HG02885 (cell line): ENCODE data around the gene HIF1A.

Experiments used
- ATAC-seq: cut with Tn5 transposase; IDR thresholded peaks from one replicate; pipeline ENCODE4 v1.9.1; 2021; ENCODE audit warnings: mild to moderate bottlenecking; ENCODE audit not compliant: unreplicated experiment, poor library complexity

The HIF1A gene

DNA sequence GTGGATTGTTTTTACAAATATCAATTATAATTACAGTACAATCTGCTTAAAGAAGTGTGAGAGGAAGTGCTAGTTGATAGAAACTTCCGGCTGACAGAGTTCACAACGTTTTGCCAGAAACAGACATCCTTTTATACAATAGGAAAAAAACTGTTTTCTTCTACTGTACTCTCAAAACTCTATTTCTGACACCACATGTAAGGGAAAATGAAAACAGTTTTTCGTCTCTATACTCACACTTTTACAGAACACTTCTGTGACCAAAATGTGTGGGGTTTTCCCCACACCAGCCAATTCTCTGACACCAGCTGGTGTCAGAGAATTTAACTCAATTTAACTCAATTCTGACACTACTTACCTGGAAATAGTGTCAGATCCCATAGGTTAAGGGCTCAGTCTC, 24.2 kb upstream of the HIF1A start:
- ATAC-seq = peak; percentile 93

DNA sequence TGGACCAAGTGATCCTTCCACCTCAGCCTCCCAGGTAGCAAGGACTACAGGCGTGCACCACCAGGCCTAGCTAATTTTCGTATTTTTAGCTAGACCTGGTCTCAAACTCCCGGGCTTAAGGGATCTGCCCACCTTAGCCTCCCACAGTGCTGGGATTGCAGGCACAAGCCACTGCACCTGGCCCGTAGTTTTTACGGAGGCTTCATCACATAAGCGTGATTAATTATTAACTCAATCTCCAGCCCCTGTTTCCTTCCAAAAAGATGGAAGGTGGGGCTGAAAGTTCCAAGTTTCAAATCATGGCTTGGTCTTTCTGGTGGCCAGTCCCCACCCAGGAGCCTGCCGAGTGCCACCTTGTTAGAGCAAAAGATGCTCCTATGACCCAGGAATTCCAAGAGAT, 22.5 kb upstream of the HIF1A start:
- no peak for ATAC-seq

DNA sequence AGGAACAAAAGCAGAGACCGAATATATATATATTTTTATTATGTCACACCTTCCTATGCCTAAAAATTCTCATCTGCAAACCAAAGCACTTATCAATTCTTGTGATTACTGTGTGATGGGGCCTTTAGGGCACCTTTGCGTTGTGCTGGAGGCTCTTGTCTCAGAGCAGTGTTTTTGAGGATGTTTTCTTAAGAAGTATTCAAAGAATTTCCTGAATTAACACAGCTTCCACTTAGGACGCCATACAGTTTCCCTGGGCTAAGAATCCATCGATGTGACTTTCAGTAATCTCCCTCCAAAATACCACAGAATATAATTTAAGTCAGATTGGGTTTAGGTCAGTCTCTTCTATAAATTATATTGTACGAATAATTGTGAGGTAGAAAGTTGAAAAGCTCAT, 22.0 kb upstream of the HIF1A start:
- ATAC-seq = no peak

DNA sequence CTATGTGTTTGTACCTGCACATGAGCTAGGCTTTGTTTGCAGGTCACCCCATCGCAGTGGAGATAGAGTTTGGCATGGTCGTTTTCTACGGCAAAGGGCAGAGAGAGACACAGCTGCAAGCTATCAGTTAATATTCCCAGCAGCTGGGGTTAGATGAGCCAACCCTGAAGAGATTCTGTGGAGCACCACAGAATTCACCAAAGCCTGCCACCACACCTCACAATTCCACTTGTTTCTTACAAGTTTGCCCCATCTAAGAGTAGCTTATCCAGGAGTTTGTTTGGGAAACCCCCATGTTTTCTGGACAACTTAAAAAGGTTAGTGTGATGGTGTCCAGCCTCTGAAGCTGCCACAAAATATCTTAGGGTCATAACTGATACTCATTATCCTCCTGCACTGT, 20.0 kb upstream of the HIF1A start:
- ATAC-seq = no peak

DNA sequence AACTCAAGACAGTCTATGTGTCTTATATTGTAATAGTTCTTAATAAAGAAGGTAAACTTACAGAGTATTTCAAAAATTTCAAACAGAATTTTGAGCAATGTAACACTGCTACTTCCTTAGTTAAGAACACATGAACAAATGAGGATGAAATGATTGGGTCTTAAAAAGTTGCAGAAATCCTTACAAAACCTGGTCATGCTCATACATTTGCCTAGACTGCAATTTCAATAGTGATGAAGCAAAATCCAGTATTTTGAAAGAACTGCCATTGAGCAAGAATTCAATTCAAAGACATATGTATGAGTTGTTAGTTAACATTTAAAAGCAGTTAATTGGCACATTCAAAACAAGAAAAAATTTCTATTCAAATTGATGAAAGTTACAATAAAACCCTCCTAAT, 17.8 kb upstream of the HIF1A start:
- no peak for ATAC-seq

DNA sequence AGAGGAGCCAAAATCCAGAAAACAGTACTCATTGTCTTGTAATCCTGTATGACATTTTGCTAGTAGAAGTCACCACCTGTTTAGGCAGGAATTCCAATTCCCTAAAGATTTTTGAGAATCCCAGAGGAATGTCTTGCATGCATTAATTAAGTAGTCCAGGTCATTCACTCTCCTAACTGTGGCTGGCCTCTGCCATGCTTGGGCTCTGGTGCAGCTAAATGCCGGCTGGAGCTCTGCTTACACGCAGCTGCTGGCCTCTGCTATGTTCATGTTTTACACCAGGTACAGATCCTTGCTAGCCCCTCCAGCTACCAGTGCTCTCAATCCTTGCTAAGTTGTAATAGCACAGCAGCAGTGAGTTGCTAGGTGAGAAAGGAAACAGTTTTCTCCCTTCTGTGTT, 16.3 kb upstream of the HIF1A start:
- ATAC-seq = no peak

DNA sequence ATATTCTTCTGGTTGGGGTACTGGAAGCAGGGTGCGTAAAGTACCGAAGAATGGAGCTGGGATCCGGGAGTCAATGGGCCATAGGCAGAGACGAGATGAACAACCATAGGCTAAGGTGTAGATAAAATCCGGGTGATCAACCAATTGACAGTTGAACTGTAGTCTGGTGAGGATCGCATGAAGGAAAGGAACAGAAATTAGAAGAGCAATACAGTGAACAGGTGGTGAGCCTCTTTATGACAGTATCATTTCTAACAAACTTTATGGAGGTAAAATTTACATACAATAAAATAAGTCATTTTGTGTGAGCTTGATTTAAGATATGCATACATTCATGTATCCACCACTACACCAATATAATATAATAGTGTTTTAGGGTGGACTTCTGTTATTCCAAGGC, 13.9 kb upstream of the HIF1A start:
- no peak for ATAC-seq

DNA sequence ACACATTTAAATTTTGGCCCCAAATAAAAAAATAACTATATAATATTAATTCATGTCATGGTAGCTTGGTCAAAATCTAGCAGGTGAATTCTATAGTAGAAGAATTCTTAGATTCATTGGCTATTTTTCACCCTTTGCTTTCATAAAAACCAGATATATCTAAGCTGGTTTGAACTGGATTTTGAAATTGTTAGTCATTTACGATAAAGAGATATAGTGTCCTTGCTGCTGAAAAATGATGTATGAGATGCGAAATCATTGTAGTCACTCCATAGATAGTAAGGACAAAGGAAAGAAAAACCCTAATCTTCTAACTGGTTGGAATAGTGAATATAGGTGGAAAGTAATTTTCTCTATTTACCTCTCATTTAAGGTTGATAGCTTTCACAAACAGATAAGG, 12.2 kb upstream of the HIF1A start:
- no peak for ATAC-seq

DNA sequence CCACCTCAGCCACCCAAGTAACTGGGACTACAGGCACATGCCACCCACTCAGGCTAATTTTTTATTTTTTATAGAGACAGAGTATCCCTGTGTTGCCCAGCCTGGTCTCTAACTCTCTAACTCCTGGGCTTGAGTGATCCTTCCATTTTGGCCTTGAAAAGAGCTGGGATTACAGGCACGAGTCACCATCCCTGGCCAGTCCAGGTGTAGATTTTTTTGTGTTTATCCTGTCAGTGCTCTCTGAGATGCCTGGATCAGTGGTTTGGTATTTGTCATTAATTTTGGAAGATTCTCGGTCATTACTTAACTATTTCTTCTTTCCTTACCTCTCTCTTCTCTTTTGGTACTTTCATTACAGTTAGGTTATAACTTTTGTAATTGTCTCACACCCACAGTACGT, 5.3 kb upstream of the HIF1A start:
- no peak for ATAC-seq

DNA sequence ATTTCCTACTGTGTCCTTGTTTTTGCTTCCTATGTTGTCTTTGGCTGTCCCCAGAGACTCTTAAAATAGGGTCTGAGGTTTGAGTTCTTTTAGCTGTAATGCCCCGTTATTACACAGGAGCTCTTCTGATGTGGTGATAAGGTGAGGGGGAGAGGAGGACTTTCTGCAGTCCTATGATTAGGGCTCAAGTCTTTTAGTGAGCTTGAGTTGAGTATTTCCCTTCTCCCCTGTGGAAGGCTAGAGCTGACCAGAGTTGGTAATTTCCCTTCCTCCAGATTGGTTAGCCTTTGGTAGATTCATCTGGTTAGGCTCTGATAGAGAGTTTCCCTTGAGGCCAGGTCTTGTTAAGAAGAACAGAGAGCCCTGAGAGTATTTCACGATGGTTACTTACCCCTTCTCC, 4.3 kb upstream of the HIF1A start:
- ATAC-seq = no peak

DNA sequence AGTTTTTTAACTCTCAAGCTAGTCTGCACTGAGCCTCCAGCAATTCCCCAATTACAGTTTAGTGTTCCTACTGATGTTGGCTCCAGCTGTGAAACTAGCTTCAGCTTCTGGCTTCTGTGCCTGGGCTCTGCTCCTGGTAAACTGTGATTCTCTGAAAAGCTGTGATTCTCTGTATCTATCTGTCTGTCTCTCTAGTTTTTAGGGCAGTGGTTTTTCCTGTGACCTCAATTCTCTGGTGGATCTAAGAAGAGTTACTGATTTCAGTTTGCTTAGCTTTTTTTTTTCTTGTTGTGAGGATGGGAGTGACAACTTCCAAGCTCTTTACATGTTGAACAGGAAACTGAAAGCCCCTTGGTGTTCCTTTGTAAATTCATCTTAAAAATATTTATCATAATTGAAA, 3.8 kb upstream of the HIF1A start:
- ATAC-seq = no peak

DNA sequence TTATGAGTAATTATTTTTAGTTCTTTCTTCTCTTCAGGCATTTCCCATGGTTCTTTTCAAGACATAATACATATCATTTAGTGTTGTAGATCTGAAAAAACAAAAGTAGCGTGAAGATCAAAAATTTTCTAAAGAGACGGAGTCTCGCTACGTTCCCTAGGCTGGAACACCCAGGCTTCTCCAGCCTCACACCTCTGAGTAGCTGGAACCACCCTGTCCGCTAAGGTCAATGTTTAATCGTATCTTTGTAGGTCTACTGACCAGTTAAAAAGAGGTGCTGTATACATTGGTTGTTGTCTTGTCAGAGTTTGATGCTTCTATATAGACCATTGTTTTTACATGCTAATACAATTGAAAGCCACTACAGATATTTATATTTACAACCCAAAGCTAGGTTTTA, 1.3 kb upstream of the HIF1A start:
- ATAC-seq = no peak

DNA sequence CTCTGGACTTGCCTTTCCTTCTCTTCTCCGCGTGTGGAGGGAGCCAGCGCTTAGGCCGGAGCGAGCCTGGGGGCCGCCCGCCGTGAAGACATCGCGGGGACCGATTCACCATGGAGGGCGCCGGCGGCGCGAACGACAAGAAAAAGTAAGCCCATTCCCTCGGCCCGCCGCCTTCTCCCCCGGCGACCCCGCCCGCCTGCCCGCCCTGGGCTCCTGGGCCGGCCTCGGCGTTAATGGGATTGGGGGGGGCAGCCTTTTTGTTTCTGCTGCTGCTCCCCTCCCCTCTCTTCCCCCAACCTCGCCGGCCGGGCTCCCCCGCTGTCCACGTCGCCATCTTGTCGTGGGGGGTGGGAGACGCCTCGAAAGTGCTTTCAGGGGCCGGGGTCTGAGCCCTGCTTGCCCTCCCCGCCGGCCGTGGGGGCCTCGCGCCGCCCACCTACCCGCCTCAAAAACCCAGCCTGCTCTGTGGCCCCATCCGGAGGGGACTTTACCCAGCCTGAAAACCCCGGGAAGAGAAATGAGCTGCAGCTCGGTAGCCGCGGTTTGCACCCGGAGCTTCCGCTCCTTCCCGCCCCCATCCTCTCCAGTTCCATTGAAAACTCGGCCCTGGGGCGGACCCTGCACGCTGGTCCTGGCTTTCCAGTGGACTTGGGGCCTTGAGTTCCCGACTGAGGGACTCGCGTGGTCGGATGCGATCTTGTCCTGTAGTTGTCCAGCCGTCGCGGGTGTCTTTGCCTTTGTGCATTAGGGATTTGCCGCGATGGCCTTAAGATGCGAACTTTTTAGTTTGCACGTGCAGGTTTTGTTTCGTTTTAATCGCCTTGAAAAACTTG, 598 bp downstream of the HIF1A start:
- ATAC-seq = peak; percentile 9

DNA sequence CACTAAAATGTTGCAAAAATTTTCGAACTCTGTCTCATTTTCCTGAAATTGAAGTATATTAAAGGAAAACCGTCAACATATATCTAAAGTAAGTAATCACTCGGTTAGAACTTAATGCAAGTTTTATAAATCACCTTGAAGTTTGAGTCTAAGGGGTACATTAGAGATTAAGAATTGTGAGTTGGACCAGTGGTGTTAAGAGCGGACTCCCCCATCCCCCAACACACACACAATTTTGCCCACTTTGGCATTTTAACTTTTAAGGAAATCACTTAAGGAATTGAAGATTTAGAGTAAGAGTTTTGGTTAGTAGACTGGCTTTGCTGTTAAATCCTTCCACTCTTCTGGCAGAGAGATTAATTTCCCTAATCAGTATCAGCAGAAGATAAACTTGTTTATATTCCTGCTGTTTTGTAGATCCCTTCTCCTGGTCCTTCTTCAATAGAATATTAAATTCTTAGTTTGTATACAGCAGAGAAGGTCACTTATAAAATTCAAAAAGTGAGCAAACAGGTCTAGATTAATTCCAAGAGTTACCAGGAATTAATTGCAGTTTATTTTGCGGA, 1.5 kb downstream of the HIF1A start:
- no peak for ATAC-seq

DNA sequence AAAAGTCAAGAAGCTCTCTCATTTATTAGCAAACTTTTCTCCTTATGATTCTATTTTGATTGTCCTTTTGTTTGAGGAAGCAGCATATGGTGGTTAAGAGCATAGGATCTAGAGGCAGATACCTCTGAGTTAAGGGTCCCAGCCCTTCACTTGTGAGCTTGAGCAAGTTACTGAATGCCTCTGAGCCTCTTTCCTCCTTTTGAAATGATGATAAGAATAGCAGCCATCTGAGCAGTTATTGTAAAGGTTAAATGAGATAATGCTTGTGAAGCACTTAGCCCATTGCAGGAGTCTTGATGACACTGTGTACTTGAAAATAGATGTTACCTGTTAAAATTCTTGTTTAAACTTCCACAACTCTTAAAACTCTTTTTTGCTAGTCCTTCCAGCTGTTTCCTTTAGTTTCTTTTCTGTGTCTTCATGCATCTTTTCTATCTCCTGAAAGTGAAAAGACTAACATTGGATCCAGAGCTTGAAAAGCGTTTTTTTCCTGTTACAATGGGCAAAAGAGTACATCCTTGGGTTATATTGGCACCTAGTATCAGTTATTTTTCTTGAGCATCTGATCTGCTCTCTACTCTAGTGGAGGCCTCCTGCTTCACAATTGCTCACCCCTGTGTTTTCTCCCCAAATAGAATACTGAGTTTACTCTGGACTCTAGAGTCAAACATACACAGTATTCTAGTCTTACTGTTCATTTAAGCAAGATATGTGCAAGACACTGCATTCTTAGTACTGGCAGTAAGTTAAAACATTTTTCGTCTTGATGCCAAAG, 3.1 kb downstream of the HIF1A start:
- no peak for ATAC-seq

DNA sequence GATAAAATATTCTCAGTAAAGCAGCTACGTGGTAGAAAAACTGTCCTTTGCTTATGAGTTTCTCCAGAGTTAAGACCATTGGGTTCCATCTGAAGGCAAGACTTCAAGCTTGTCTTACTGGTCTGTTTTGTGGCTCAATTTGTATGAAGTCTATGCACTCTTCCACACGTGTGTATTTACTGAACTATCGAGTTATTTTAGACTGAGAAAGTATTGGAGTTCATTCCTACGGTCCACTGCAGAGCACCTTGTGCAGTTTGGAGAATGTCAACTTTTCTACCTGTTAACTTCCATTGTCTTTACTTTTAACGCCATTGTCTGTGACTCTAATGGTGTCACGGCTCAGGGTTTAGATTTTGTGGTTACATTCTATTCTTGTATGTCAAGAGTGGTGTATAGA, 3.7 kb downstream of the HIF1A start:
- ATAC-seq = no peak

DNA sequence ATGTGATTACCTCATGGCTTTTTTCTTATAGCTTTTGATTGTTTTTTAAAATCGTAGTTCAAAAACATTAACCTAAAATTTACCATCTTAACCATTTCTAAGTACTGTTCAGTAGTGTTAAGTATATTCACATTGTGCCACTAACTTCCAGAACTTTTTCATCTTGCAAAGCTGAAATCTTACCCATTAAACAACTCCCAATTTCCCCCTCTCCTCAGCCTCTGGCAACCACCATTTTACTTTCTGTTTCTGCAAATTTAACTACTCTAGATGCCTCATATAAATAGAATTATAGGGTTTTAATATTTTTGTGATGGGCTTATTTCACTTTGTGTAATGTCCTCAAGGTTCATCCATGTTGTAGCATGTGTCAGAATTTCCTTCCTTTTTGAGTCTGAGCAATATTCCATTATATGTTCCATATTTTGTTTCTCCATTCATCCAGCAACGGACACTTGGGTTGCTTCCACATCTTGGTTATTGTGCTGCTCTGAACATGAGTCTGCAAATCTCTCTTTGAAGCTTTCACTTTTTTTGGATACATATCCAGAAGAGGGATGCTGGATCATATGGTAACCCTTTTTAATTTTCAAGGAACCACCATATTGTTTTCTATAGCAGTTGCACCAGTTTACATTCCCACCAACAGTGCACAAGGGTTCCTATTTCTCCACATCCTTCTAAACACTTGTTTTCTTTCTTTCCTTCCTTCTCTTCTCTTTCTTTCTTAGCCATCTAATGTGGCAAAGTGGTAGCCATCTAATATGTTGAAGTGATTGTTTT, 5.0 kb downstream of the HIF1A start:
- no peak for ATAC-seq

DNA sequence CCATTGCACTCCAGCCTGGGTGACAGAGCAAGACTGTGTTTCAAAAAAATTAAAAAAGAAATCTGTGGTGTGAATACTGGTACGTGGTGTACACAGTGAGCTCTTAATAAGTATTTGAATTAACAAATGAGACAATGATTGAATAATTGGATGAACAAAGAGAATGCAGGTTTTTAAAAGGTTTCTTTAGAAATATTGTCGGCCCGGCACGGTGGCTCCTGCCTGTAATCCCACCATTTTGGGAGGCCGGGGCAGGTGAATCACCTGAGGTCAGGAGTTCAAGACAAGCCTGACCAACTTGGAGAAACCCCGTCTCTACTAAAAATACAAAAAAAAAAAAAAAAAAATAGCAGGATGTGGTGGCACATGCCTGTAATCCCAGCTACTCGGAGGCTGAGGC, 6.6 kb downstream of the HIF1A start:
- no peak for ATAC-seq

DNA sequence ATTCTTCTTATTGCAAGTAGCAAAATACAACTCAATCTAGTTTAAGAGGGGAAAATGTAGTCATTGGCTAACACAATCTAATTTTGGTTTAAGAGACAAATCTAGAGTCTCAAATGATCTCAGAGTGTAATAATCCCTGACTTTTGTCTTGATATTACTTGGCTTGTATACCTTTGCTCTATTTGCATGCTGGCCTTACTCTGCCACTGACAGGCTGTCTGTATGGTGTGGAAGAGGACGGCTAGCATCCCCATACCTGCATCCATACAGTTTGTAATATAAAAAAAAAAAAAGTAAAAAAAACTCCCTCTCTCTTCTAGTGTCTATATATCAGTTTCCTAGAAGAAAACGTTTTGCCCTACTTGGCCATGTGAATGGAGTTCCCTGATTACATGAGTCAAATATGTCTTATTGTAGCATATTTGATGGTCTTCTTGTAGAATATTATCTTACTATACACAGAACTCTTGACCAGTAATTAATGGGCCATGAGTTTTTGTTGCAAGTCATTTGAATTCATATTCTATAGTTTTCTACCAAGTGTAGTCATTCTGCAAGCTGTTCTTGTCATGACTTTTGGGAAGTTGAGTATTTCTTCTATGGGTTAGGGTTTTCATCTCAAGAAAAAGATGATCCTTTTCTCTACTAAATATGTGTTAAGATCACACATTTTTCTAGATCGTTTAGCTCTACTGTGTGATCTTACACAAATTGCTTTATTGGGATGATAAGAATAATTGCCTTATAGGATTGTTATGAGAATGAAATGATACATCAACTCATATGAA, 8.2 kb downstream of the HIF1A start:
- ATAC-seq = peak; percentile 43

DNA sequence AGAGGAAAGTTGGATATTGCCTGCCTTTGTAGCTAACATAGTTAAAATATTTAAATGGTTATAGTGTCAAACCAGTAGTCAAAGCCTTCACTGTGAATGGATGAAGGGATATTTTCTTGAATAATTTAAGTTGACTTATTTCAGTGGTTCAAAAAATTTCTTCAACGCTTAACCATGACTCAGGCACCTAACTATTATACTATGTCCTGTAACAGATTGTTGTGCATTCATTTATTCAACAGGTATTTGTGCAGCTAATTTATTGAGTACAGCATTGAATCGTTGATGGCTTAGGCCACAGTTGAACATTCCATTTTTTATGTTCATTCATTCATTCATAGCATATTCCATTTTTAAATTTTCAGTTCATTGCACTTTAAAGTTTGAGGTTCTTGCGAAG, 9.2 kb downstream of the HIF1A start:
- ATAC-seq = no peak
